Activated CD4-positive, alpha-beta T cell treated with anti-CD3 and anti-CD28 coated beads, Interleukin-2, amount 50 U/mL, for 24 hours (primary cell): ENCODE results near the gene NR1I3.
"Not testable (repeated sequence)": the region's sequence is repeated elsewhere in the genome, so short reads cannot be mapped to it uniquely, and the experiment has no call there.

ENCODE experiments used
- DNase-seq, 2 donors: peaks; one replicate each; pipeline ENCODE4 v3.0.0-alpha.2; 2020; ENCODE audit warnings: low read depth in 1 of 2, low spot score in 1 of 2

Gene NR1I3

GRCh38 chr1:161250829-161251228 is 12.8 kb upstream of the NR1I3 start:
- DNase-seq: no peak

GRCh38 chr1:161250100-161250499 is 12.1 kb upstream of the NR1I3 start:
- DNase-seq: not testable (repeated sequence)

- DNase-seq: no peak
Observed at GRCh38 chr1:161244888-161245287, 6.9 kb upstream of the NR1I3 start.

- no peak for DNase-seq
Observed at GRCh38 chr1:161242313-161242712, 4.3 kb upstream of the NR1I3 start.

DNA sequence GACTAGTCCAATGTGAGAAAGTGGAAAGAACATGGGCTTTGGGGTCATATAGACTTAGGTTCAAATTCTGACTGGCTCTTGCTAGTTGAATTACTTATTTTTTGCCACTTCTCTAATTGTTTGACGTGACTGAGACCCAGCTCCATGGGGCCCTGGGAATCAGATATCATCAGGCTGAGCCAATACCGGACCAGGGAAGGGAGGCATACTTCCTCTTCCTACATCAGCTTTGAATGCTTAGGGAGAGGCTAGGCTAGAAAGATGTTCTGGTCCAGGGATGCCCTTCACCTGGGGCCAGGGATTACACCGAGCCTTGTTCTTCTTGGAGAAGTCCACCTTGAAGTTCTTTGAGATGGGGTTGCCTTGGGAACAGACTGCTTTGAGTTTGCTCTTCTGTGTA is 3.7 kb upstream of the NR1I3 start:
- no peak for DNase-seq

DNA sequence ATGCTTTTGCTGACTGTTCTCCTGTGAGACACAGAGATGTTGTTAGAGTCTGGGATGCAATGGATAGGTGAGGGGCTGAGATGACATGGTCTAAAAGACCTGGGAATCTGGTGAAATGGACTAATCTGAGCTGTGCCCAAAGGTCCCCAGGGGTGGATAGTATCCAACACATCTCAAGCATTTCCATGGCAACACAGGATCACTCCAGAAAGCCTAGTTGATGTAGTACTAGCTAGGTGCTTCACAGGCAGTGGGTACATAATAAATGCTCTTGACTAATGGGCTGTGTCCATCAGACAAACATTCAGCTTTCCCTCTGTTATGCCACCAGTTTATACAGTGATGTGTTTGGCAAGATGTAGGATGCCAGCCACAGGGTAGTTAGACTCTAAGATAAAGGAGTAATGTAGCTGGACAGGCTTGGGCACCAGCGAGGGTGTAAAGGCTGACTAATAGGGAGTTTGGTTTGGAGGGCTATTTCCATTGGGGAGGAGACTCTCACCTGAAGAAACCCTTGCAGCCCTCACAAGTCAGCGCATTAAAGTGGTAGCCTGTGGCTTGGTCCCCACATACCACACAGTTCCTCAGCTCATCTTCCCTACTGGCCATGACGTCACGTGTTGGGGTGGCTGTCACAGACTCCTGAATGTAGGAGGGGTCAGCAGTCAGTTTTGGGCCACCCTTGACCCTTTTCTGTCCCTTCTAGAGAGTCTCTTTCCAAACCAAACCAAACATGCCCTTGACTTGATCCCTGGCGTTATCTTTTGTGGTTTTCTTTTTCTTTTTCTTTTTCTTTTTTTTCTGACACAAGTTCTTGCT is 1.8 kb downstream of the NR1I3 start:
- no peak for DNase-seq

DNA sequence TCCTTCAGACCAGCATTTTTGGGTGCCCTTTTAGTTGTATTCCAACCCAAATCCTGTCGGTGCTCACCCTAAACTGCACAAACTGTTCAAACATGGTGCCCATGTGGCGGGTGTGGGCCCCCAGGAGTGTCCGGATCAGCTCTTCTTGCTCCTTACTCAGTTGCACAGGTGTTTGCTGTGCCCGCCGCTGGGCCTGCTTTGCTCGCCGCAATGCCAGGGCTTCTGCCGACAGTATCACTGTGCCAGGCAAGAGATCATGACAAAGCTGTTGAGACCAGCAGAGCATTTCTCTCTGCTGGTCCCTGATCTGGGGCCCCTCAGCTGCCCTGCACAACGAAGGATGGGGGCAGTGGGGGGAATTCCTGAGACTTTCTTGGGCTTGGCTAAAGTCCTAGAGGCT is 4.9 kb downstream of the NR1I3 start:
- DNase-seq: no peak

DNA sequence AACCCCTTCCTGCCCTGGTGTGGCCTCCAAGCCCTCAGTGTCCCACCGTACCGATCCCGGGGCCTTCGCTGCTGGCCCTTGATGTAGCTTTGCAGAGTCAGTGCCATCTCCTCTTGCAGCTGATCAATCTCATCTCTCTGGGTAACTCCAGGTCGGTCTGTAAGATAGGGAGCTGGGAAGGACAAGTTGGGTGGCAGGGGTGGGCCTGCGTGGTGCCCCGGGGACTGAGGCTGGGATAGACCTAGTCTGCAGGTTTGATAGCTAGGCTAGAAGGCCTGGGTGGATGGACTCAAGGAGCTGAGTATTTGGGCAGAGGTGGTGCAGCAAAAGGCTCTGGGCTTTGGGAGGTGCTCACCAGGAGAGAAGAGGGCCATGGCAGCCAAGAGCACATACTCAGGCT is 7.2 kb downstream of the NR1I3 start:
- no peak for DNase-seq

GRCh38 chr1:161229896-161230295 is 8.1 kb downstream of the NR1I3 start:
- no peak for DNase-seq

DNA sequence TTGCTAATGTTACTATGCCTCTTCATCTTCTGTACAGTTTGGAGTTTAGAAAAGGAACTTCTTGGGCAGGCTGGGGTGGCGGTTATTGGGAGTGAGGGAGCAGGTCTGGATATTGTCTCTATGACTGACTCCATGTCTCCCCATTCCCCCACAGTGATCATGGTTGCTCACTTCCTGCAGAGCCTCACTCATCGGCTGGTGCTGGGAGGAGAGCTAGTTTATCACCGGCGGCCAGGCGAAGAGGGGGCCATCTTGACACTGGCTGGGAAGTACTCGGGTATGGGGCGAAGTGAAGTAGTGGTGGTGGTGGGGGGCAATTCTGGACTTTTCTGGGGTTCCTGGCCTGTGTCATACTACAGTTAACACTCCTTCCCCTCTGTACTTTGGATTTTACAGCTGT is 10.0 kb downstream of the NR1I3 start:
- no peak for DNase-seq

DNA sequence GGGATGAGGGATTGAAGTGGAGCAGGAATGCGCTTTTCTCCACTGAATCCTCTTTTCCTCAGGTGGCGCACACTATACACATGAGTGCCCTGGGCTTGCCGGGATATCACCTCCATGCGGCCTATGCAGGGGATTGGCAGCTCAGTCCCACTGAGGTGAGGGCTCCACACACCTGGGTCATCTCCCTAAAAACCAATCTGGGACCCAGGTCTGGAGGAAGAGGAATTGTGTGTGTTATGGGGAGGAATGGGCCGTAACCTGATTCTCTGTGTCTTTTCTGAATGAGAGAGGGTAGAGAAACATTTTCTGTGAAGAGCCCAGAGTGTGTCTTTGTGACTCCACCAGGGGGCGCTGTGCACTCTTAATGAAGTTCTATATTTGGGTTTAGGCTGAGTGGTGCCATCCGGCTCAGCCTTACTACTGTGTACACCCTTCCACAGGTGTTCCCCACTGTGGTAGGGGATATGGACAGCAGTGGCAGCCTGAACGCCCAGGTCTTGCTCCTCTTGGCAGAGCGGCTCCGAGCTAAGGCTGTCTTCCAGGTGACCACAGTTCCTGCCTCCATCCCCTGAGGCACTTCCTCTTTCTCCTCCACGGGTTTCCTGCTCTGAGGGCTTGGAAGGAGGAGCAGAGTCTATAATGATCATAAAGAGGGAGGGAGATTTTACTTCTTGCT is 10.7 kb downstream of the NR1I3 start:
- DNase-seq: peak; percentile 83 to 85

DNA sequence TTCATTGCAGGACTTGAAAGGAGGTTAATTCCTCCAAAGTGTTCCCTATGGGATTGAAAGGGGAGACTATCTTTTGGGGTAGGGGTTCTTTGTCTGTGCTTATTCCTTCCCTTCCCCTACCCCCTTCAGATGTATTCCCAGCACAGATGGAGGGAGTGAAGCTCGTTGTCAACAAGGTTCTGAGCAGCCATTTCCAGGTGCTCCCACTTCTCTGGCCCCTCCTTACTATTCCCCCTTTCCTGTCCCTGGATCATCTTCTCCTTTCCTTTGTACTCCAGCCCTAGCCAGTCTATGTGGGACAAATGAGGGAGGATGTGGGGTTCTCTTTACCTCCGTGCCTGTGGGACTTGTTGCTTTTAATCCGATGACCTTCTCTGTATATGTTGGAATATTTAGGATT is 11.2 kb downstream of the NR1I3 start:
- DNase-seq: no peak

DNA sequence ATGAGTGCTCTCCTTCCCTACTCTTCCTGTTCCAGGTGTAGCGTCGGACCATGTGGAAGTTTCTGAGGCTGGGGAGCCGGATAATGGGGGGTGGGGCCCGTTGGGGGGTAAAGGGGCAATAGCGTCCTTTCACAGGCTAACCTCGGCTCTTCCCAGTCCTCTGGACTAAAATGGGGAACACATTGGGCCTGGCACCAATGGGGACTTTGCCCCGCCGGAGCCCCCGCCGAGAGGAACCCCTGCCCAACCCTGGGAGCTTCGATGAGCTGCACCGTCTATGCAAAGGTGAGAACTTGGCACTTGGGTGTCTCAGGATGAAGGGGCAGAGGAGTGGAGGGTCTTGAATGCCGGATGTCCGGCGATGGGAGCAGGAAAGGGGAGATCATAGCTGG is 11.7 kb downstream of the NR1I3 start:
- no peak for DNase-seq

- DNase-seq: peak; percentile 65 to 90
Observed at GRCh38 chr1:161225534-161226319, 12.3 kb downstream of the NR1I3 start, which contains the start of gene TOMM40L. Gene TOMM40L, plus strand, starts transcription at chr1:161226060. Its CDS starts 430 bp downstream, at chr1:161226490.

- no peak for DNase-seq
Observed at GRCh38 chr1:161225178-161225533, 12.8 kb downstream of the NR1I3 start.

GRCh38 chr1:161224695-161225087 is 13.3 kb downstream of the NR1I3 start:
- not testable (repeated sequence) for DNase-seq

DNA sequence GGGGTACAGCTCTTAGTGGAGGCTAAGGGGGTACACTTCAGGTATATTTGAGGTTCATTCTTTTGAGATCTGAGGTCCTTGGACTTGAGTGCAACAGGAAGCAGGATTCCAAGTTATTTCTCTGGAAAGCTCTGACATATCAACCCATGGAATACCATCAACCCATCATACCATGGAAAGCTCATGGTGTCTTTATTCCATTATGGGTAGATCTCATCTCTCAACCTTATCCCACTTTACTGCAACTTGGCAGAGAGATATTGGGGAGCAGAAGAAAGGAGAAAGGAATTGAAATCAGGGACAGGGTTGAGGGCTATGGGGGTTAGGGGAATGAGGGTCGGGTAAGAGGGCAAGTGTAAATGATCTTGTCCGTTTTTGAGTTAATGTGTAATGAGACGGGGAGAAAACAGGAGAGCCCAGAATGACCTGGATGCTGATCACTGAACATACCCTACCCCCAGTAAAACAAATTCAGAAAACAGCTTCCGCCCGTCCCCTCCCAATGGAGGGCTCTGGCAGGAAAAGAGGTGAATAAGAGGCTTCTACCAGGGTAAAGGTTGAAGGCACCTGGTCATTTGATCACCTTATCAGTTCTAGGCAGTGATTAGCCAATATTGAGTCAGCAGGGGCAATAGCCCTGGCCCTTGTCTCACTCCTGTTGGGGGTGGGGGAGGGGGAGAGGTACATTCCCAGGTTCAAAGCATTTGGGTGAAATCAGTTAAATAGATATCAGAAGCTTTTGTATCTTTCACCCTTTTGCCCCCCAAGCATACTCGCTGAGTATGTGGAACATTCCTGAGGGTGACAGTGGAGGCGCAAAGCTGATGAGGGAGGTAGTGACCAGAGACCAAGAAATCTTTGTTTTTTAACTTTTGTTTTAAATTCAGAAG is 14.0 kb downstream of the NR1I3 start:
- DNase-seq: no peak

- DNase-seq: no peak
Observed at GRCh38 chr1:161222175-161223019, 15.6 kb downstream of the NR1I3 start.

DNA sequence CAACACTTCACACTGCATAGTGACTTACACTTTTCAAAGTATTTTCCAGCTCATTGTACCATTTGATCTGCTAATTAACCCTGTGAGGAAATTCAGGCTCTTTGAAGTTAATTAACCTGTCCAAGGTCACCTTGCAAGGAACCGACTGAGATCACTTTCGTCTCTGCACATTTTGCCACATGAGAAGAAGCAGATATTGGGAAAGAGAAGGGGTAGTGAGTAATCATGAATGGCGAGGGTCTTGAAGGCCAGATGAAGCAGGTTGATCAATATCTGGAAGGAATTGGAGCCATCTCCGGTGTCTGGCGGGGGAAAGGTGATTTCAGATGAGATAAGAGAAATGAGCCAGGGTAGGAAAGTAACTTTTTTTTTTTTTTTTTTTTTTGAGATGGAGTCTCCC is 18.0 kb downstream of the NR1I3 start:
- no peak for DNase-seq
